GM18511 (cell line): ENCODE data around the gene GAGE12H.
"Not testable (repeated sequence)": the region's sequence is repeated elsewhere in the genome, so short reads cannot be mapped to it uniquely, and the experiment has no call there.

ENCODE experiments used
- ATAC-seq: cut with Tn5 transposase; IDR thresholded peaks from one replicate; pipeline ENCODE4 v1.9.1; 2021; ENCODE audit warnings: mild to moderate bottlenecking, moderate library complexity; ENCODE audit not compliant: unreplicated experiment

Gene GAGE12H

GRCh38 chrX:49579649-49580048, at the start of gene GAGE12H:
Gene GAGE12H, plus strand, starts transcription at chrX:49579949. Its CDS starts 1,155 bp downstream, at chrX:49581104.
- ATAC-seq, result not testable (repeated sequence)

GRCh38 chrX:49531877-49532276, 47.9 kb upstream of the GAGE12H start, which contains the start of gene GAGE12C:
Gene GAGE12C, plus strand, starts transcription at chrX:49532177. Its CDS starts 1,155 bp downstream, at chrX:49533332.
- not testable (repeated sequence) for ATAC-seq

- not testable (repeated sequence) for ATAC-seq
Measured at GRCh38 chrX:49541433-49541832, 38.3 kb upstream of the GAGE12H start, which contains the start of gene GAGE12D. Gene GAGE12D, plus strand, starts transcription at chrX:49541733. Its CDS starts 1,155 bp downstream, at chrX:49542888.

- ATAC-seq, result not testable (repeated sequence)
Measured at GRCh38 chrX:49550989-49551388, 28.8 kb upstream of the GAGE12H start, which contains the start of gene GAGE12E. Gene GAGE12E, plus strand, starts transcription at chrX:49551289. Its CDS starts 1,155 bp downstream, at chrX:49552444.

GRCh38 chrX:49560542-49560941, 19.2 kb upstream of the GAGE12H start, which contains the start of gene GAGE12F:
Gene GAGE12F, plus strand, starts transcription at chrX:49560842. Its CDS starts 1,155 bp downstream, at chrX:49561997.
- not testable (repeated sequence) for ATAC-seq

- not testable (repeated sequence) for ATAC-seq
Measured at GRCh38 chrX:49568728-49569127, 11.0 kb upstream of the GAGE12H start.

GRCh38 chrX:49569152-49569551, 10.6 kb upstream of the GAGE12H start:
- ATAC-seq, result not testable (repeated sequence)

GRCh38 chrX:49570100-49570499, 9.6 kb upstream of the GAGE12H start, which contains the start of gene GAGE12G:
Gene GAGE12G, plus strand, starts transcription at chrX:49570400. Its CDS starts 1,155 bp downstream, at chrX:49571555.
- not testable (repeated sequence) for ATAC-seq

- ATAC-seq, result not testable (repeated sequence)
Measured at GRCh38 chrX:49589196-49589595, 9.4 kb downstream of the GAGE12H start, which contains the start of gene GAGE2A. Gene GAGE2A, plus strand, starts transcription at chrX:49589496. Its CDS starts 1,155 bp downstream, at chrX:49590651.

- not testable (repeated sequence) for ATAC-seq
Measured at GRCh38 chrX:49589769-49590478, 10.2 kb downstream of the GAGE12H start.

GRCh38 chrX:49590488-49590887, 10.7 kb downstream of the GAGE12H start:
- ATAC-seq, result not testable (repeated sequence)

GRCh38 chrX:49598720-49599119, 19.0 kb downstream of the GAGE12H start, which contains the start of gene GAGE1:
Gene GAGE1, plus strand, starts transcription at chrX:49599020. Its CDS starts 1,155 bp downstream, at chrX:49600175.
- not testable (repeated sequence) for ATAC-seq

GRCh38 chrX:49610718-49611310, 31.1 kb downstream of the GAGE12H start:
- ATAC-seq, result no peak

- no peak for ATAC-seq
Measured at GRCh38 chrX:49618574-49618973, 38.8 kb downstream of the GAGE12H start.

- ATAC-seq, result no peak
Measured at GRCh38 chrX:49627086-49627777, 47.5 kb downstream of the GAGE12H start.
